GM21381 (cell line): ENCODE data around the gene LPIN1.
"Not testable (repeated sequence)": the region's sequence is repeated elsewhere in the genome, so short reads cannot be mapped to it uniquely, and the experiment has no call there.

ENCODE experiments used
- ATAC-seq: cut with Tn5 transposase; IDR thresholded peaks from one replicate; pipeline ENCODE4 v1.9.1; 2021; ENCODE audit warnings: mild to moderate bottlenecking, moderate library complexity; ENCODE audit not compliant: unreplicated experiment

The LPIN1 gene

DNA sequence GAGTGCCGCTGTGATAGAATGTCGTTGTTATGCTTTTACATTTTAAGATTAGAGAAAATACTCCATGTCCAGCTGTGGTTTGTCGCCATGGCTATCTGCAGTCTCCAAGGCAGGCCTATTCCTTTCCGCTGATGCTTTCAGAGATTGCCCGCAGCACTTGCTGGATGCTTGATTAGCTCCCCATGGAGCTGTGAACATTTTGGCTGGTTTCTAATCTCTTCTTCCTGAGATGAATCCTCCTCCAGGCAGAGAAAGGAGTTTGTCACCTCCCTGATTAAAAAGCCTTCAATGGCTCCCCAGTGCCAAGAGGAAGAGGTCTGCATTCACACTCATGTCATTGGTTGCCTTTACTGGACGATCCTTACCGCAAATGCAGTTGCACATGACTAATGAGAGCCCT lies 32.6 kb upstream of the LPIN1 start:
- ATAC-seq: no peak

DNA sequence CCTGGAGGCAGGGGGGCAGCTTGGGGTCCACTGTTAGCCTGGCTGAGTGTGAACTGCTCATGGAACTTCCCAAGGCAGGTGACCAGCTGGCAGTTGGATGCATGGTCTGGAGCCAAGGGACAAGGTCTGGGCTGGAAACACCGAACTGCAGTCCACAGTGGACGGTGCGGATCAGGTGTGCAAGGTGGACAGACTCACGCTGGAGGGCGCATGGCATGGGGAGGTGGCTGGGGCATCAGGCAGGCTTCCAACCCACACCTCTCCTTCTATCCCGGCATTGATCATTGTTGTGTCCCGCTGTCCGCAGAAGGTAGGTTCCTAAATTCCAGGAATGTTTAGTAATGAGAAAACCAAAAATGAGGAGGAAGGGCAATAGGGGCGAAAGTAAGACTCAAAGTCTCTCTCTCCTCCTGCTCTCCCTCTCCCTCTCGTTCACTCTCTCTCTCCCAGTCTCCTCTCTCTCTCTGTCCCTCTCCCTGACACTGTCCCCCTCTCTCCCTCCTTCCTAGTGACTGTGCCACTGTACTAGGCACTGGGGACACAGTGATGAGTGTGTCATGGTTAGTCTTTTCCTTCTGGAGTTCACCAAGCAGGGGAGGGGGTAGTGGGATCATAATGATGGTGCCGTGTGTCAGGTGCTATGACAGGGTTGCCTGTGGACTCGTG lies 30.3 kb upstream of the LPIN1 start:
- no peak for ATAC-seq

DNA sequence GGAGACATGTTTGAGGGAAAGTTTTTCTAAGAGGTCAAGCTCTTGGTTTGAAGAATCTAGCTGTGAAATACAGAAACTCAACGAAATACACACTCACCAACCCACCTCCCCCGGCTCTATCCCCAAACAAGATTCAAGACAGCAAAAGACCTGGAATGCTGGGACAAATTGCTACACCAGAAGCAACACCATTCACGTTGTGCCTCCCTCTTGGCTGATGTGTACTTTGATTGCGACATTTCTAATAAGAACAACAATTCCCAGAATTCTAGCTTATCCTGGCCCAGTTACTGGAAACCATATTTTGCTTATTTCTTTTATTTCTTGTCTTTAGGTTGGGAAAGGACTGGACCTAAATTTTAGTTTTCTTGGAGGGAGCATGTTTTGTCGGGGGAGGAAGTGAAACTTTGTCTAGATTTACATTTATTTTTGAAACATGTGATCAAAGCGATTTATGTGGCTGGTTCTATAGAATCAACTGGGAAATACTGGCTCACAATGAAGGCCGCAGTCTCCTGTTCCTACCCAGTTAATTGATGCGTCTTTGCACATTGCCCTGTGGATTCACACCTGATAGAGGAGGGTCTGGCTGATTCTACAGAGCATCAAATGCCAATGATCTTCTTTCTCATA lies 29.6 kb upstream of the LPIN1 start:
- no peak for ATAC-seq

DNA sequence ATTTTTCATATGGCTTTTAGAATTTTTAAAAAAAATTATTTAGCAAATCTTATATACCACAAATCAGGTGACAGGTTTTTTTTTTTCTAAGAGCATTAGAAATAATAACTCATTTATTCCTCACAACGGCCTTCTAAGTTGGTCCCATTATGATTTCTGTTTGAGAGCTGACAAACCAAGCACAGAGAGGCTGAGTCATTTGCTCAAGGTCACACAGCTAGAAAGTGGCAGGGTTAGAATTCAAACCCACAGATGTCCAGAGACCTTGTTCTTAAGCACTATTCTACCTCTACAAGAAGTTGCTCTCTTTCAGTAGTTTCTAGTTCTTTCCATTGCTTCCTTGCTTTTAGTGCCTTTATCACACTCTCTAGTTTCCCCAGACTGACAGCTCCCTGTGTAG lies 28.8 kb upstream of the LPIN1 start:
- no peak for ATAC-seq

DNA sequence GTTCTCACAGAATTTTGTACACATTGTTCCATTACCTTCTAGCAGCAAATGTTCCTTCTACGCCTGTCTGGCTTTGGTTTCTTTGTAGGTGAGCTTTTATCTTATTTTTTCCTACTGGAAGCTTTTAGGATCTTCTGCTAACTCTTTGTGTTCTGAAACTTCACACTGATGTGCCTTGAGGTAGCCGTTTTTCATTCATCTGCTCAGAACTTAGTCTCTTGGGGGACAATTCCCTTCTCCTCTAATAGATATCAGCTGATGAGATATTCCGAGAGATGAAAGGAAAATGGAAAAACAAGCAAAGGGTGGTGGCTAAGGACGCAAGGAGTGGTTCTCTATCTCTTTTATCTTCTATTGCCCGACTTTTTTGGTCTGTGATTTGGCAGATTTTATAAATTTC lies 27.8 kb upstream of the LPIN1 start:
- no peak for ATAC-seq

DNA sequence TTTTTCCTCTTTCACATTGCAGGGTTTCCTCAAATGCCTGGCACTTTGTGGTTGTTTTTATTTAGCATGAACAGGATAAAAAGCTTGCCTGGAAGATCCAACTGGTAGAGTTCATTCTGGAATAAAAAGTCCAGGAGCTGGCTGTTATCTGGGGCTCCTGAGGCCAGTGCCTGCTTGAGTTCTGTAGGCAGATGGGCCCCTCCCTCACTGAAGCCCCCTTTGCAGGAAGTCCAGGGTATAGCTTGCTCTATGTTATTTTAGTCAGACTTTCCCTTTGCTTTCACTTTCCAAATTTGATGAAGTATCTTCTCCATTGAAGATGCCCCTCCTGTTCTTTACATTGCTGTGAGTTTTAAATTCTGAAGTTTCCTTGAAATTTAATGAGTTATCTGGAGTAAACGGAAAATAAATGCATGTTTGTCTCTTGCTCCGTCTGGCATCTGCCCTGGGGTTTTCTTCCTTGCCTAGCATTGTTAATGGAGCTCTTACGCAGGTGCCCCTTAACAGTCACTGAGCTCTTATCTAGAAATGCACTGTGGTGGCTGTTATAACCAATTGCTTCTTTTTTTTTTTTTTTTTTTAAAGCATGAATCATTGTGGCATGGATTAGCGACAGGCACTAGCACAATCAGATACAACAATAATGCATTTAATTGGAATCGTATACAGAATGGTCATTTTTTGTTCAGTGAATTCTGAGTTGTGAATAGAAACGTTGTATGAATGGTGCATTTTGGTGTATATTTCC lies 27.0 kb upstream of the LPIN1 start:
- no peak for ATAC-seq

DNA sequence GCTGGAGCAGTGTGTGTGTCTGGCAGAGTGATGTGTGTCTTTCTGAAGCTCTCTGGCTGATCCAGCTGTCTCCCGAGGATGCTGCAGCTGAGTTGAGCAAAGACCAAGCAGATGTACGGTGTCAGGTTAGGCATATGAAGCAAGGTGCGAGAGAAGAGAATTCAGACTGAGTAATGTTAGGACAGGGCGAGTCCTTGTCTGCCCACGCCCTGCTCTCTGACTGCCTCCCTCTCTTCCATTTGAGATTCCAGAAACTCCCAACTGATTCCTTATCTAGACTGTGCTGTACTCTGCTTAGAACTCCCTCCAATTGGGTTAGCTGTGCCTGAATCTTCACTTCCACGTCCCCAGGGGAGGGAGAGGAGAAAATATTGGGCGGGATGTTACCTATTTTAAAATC lies 25.7 kb upstream of the LPIN1 start:
- ATAC-seq: no peak

DNA sequence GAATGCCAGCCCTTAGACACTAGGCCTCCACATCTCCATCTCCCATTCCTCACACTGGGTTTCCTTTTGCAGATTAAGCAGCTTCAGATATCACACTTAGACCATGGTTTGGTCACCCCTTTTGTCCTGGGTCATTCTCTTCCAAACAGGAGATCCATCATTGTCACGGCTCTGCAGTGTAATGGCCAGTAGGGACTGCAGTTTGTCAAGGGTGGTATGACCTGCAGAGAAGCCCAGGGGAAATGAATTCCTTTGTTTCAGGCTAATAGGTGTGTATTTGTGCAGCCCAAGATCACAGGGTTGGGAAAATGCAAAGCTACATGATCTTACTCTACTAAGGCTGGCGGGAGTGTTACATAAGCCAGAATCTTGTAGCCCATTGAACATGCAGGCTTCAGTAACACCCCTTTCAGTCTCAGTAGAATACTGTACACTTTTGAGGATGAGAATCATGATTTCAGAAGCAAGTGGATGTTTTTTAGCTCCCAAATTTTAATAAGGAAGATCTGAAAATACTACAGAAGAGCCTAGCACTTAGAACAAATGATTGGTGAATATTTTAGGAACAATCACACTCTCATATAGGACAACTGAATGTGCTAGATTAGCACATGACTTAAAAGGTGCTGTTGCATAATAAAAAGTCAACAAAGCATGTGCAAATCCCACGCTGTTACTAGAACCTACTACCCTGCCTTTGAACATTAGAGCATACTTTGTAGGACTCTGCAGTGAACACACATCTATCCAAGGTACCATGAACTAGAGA lies 24.0 kb upstream of the LPIN1 start:
- ATAC-seq: no peak

DNA sequence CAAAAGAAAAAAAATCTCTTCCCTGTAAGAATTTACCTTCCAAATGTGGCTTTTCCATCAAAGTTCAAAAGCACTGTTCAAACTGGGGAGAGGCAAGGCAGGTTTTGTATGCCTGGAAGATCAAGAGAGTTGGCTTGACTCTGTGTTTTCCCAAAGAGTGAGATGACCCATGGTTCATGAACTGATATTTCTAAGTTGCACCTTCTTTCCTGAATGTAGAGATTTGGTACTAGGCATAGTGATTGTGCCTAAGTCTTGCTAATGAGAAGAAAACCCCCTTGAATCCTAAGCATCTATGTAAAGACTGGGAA lies 23.4 kb upstream of the LPIN1 start:
- no peak for ATAC-seq

DNA sequence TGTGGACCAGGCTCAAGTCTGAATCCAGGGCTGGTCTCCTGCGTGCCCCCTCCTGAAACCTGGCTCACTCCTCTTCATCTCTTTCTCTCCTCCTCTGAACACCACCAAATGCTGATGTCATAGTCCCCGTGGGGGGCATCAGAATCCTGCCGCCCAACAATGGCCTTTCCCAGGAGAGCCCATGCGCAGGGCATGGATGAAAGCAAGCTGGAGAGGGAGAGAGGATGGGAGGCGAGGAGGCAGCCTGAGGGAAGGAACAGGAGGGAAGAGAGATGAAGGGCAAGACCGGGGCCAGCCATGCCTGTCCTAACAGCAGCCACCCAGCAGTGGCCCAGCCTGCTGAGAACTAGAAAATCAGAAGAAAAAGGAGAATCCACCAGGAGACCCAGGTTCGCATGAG lies 22.3 kb upstream of the LPIN1 start:
- ATAC-seq: no peak

DNA sequence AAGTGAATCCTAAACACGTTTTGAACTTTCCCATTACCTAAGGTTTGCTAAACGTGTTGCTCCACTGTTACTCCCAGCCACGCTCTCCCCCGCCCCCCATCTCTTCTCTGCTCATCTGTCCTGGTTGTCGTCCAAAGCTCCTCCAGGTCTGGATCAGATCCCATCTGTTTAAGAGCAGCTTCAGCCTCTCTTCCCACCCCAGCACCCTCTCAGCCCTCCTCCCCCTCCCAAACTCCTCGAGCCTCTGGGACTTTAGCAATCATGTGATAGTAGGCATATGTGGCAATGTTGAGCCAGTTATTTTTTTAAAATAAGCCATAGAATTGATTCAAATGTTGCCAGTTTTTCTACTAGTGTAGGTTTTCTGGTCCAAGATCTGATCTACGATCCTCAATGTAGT lies 20.0 kb upstream of the LPIN1 start:
- no peak for ATAC-seq

DNA sequence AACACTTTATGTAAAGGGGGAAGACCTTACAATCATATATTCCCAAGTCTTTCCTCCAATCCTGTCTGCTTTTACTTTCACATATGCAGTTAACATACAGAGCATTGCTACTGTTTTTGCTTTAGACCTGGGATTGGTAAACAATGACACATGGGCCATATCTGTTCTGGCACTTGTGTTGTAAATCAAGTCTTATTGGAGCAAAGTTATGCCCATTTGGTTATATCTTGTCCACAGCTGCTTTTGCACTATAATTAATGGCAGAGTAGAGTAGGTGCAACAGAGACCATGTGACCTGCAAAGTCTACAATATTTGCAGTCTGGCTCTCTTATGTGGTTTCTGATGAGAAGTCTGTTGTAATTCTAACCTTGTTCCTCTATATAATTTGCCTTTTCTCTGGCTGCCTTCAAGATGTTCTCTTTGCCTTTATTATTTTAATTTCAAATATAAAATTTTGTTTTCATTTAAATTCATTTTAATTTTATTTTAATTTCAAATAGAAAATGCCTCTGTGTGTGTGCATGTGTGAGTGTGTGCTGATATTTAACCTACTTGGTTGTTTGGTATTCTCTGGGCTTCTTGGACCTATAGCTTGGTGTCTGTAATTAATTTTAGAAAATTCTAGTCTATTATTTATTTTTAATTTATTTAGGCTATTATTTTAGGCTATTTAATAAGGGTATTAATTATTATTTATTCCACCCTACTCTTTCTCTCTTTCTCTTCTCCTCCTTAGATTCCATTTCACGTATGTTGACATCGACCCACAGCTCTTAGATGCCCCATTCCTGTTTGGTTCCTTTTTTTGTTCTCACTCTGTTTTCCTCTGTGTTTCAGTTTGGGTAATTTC lies 16.8 kb upstream of the LPIN1 start:
- ATAC-seq: no peak

DNA sequence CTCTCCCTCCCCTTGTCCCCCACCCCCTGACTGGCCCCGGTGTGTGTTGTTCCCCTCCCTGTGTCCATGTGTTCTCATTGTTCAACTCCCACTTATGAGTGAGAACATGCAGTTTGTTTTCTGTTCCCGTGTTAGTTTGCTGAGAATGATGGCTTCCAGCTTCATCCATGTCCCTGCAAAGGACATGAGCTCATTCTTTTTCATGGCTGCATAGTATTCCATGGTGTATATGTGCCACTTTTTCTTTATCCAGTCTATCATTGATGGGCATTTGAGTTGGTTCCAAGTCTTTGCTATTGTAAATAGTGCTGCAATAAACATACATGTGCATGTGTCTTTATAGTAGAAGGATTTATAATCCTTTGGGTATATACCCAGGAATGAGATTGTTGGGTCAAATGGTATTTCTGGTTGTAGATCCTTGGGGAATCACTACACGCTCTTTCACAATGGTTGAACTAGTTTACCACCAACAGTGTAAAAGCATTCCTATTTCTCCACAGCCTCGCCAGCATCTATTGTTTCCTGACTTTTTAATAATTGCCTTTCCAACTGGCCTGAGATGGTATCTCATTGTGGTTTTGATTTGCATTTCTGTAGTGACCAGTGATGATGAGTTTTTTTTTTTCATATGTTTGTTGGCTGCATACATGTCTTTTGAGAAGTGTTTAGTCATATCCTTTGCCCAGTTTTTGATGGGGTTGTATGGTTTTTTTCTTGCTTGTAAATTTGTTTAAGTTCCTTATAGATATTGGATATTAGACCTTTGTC lies 15.0 kb upstream of the LPIN1 start:
- ATAC-seq: not testable (repeated sequence)

DNA sequence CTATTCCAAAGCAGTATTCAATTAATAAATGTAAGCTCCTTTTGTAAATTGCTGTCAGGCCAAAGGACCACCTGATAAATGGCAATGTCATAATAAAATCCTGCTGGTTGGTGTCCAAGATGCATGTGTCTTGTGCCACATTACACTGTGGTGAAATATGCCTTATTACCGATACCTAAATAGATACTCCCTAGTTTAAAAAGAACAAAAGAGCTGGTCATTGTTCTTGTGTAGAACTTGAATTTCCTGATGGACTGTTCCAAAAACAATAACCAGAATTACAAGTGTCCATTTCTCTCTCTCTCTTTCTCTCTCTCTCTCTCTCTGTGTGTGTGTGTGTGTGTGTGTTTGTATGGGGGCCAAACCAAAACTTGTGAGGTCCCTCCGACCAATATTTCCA lies 13.8 kb upstream of the LPIN1 start:
- ATAC-seq: no peak

DNA sequence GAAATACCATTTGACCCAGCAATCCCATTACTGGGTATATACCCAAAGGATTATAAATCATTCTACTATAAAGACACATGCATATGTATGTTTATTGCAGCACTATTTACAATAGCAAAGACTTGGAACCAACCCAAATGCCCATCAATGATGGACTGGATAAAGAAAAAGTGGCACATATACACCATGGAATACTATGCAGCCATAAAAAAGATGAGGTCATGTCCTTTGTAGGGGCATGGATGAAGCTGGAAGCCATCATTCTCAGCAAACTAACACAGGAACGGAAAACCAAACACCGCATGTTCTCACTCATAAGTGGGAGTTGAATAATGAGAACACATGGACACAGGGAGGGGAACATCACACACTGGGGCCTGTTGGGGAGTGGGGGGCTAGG lies 8.6 kb upstream of the LPIN1 start:
- not testable (repeated sequence) for ATAC-seq

DNA sequence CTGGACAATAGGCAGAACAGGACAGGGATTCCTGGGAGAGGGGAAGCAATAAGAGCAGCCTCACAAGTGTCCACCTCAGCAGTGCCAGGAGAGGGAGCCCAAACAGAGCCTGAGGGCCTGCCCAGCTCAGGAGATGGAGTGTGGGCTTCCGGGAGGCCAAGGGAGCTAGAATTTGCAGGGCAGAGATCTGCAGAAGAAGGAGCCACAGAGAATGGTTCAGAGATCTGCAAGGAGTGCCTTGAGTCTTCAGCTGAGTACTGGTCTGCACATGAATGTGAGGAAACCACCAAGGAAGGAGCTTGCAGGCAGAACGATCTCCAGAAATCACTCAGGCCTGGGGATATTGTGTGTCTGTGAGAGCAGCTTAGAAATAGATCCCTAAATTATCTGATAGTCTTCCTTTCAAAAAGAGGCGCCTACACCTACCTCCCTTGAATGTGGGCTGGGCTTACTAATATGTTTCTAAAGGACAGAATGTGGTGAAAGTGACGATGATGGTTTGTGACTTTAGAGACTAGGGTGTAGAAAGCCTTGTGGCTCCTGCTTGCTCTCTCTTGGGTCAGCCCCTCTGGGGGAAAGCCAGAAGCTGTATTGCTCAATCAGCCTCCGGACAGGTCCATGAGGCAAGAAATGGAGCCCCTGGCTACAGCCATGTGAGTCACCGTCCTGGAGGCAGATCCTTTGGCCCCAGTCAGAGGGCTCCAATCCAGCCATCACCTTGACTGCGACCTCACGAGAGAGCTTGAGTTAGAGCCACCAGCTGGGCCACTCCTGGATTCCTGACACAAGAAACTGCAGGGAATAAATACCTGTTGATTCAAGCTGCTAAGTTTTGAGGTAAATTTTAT lies 7.6 kb upstream of the LPIN1 start:
- ATAC-seq: peak; percentile 51

DNA sequence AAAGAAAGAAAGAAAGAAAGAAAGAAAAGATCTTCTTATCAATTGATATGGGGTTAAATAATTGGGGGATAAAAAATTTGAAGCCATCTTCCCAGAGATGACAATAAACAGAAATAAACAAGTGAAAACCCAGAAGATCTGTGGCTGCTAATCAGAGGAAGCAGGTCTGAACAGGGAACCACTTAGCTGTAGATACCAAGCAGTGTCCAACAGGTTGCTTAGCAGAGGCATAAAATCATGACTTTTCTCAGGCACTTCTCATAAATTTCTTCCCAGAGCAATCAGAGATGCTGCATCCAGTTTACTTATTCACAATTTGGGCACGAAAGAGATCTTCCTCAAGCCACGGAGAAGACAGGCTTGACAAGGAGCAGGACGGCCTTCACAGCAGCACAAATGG lies 5.7 kb upstream of the LPIN1 start:
- ATAC-seq: no peak

DNA sequence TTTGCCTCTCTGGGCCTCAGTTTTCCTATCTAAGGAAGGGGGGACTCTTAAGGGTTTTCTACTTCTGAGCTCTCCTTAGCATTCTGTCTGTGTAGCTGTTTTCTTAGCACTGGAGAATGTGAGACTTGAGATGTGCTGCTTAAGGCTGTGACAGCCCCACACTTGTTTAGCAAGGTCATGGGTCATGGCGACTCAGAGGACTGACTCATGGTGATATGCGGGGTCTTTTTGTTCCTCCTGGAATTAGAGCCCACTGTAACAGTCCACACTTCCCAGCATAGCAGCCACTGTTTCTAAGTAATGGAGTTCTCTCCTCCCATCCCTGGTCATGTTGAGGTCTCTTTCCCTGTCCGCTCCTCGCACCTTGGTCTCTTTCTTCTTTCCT lies 4.1 kb upstream of the LPIN1 start:
- ATAC-seq: no peak

DNA sequence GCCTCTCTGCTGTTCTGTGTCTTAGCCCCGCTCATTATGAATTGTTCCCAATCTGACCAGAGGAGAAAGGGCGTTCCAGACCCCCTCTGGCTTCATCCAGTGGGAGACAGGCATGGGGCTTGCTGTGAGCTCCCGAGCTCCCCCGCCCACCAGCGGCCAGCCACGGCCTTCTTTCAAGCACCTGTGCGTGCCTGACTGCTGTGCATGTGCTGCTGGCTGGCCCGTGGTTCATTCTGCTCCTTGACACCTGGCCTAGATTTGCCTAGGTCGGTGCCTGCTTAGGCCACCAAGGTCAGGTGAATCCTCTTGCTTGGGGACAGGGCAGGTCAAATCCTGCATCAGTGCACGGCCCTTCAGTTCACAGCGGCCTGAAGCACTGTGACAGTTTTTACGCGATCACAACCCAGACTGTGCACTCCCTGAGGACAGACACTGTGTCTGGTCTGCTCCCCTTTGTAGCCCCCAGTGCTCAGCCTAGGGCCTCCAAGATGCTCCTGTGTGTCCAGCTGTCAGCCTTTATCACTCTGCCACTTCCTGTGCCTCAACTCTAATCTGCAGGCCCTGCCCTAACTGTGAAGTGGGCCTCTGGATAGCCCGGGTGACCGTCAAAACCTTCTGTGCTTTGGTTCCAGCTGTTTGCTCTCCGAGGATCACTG lies 3.6 kb upstream of the LPIN1 start:
- no peak for ATAC-seq
